Measurements from ENCODE around the gene LEAP2.

DNA sequence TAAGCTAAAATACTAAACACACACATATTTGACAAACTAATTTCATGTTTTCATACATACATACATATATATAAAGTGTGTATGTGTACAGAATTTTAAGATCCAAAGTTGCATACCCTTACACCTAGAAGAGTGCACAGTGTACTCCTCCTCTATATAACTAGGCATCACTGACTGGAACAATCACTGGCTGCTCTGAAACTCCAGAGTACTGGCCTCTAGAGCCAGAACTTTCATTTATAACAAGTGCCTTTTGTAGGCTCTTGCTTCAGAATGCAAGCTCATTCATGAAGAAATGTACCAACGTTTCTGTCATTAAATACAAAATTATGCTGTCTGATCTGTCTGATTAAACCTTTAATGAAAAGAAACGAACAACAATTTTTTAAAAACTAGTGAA, 4.0 kb downstream of the LEAP2 start:
- TF ChIP-seq, protein P1, sequence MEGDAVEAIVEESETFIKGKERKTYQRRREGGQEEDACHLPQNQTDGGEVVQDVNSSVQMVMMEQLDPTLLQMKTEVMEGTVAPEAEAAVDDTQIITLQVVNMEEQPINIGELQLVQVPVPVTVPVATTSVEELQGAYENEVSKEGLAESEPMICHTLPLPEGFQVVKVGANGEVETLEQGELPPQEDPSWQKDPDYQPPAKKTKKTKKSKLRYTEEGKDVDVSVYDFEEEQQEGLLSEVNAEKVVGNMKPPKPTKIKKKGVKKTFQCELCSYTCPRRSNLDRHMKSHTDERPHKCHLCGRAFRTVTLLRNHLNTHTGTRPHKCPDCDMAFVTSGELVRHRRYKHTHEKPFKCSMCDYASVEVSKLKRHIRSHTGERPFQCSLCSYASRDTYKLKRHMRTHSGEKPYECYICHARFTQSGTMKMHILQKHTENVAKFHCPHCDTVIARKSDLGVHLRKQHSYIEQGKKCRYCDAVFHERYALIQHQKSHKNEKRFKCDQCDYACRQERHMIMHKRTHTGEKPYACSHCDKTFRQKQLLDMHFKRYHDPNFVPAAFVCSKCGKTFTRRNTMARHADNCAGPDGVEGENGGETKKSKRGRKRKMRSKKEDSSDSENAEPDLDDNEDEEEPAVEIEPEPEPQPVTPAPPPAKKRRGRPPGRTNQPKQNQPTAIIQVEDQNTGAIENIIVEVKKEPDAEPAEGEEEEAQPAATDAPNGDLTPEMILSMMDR (IDR thresholded peaks at IDR 0.05), result no peak
- no peak for TF ChIP-seq POLR2A (IDR thresholded peaks at IDR 0.05)
